Kidney capillary endothelial cell (primary cell): ENCODE results near the gene CST4.
A peak's percentile ranks its signal among the peaks of the same experiment; 100 is the strongest.
"Not testable (repeated sequence)": the region's sequence is repeated elsewhere in the genome, so short reads cannot be mapped to it uniquely, and the experiment has no call there.

Experiments
- DNase-seq: peaks from one replicate; pipeline ENCODE4 v3.0.0-alpha.2; 2018; ENCODE audit warnings: low spot score

Gene CST4

GRCh38 chr20:23688684-23689398, at the start of gene CST4:
CST4 (minus strand) TSS chr20:23689038; CDS start chr20:23688969, 69 bp downstream.
- not testable (repeated sequence) for DNase-seq

GRCh38 chr20:23735391-23735790, 46.6 kb upstream of the CST4 start:
- DNase-seq, result not testable (repeated sequence)

GRCh38 chr20:23734949-23735348, 46.1 kb upstream of the CST4 start:
- not testable (repeated sequence) for DNase-seq

GRCh38 chr20:23734440-23734839, 45.6 kb upstream of the CST4 start:
- DNase-seq, result not testable (repeated sequence)

GRCh38 chr20:23727016-23727415, 38.2 kb upstream of the CST4 start:
- DNase-seq, result no peak

GRCh38 chr20:23725102-23725501, 36.3 kb upstream of the CST4 start:
- DNase-seq, result no peak

GRCh38 chr20:23723659-23724307, 34.9 kb upstream of the CST4 start:
- peak; percentile 21 for DNase-seq

- not testable (repeated sequence) for DNase-seq
Measured at GRCh38 chr20:23722851-23723250, 34.0 kb upstream of the CST4 start.

- no peak for DNase-seq
Measured at GRCh38 chr20:23721962-23722361, 33.1 kb upstream of the CST4 start.

GRCh38 chr20:23719351-23719750, 30.5 kb upstream of the CST4 start:
- DNase-seq, result not testable (repeated sequence)

GRCh38 chr20:23711778-23712177, 22.9 kb upstream of the CST4 start:
- DNase-seq, result not testable (repeated sequence)

- no peak for DNase-seq
Measured at GRCh38 chr20:23710771-23711170, 21.9 kb upstream of the CST4 start.

- DNase-seq, result no peak
Measured at GRCh38 chr20:23705895-23706294, 17.1 kb upstream of the CST4 start.

- no peak for DNase-seq
Measured at GRCh38 chr20:23702021-23702420, 13.2 kb upstream of the CST4 start.

- DNase-seq, result no peak
Measured at GRCh38 chr20:23700931-23701330, 12.1 kb upstream of the CST4 start.

GRCh38 chr20:23697947-23698346, 9.1 kb upstream of the CST4 start:
- DNase-seq, result no peak

GRCh38 chr20:23695068-23695395, 6.2 kb upstream of the CST4 start:
- DNase-seq, result not testable (repeated sequence)

GRCh38 chr20:23694178-23695067, 5.6 kb upstream of the CST4 start:
- DNase-seq, result not testable (repeated sequence)

GRCh38 chr20:23692725-23693619, 4.1 kb upstream of the CST4 start:
- DNase-seq, result peak; percentile 84

GRCh38 chr20:23691675-23692074, 2.8 kb upstream of the CST4 start:
- no peak for DNase-seq

- no peak for DNase-seq
Measured at GRCh38 chr20:23690581-23690980, 1.7 kb upstream of the CST4 start.

- DNase-seq, result no peak
Measured at GRCh38 chr20:23689399-23689690, 507 bp upstream of the CST4 start.
